Raji (cell line): ENCODE measurements around the gene UNKL.

Experiments
- POLR2A ChIP-seq: IDR thresholded peaks from 2 replicates; pipeline ENCODE4 v1.6.1; 2011; ENCODE audit warnings: low read depth, low read length, control low read depth; ENCODE audit not compliant: insufficient read depth

Gene UNKL

GRCh38 chr16:1315081-1316032 is 99.1 kb downstream of the UNKL start:
- no peak for TF ChIP-seq POLR2A

- no peak for TF ChIP-seq POLR2A
Observed at GRCh38 chr16:1314399-1315068, 100.0 kb downstream of the UNKL start.

GRCh38 chr16:1313721-1314369 is 100.7 kb downstream of the UNKL start:
- TF ChIP-seq POLR2A: no peak
